NT2/D1 (cell line): Measurements from ENCODE around the gene AGXT.

Experiments
- SUZ12 ChIP-seq: IDR thresholded peaks from 2 replicates; pipeline ENCODE4 v1.6.1; 2011; ENCODE audit not compliant: insufficient read length, insufficient read depth; ENCODE audit errors: extremely low read depth
- YY1 ChIP-seq: IDR thresholded peaks from 2 replicates; pipeline ENCODE4 v1.6.1; 2011; ENCODE audit not compliant: insufficient read length, insufficient read depth
- ZNF274 ChIP-seq: IDR thresholded peaks from 2 replicates; pipeline ENCODE4 v1.6.1; 2011; ENCODE audit warnings: mild to moderate bottlenecking, low read depth, low read length

DNA sequence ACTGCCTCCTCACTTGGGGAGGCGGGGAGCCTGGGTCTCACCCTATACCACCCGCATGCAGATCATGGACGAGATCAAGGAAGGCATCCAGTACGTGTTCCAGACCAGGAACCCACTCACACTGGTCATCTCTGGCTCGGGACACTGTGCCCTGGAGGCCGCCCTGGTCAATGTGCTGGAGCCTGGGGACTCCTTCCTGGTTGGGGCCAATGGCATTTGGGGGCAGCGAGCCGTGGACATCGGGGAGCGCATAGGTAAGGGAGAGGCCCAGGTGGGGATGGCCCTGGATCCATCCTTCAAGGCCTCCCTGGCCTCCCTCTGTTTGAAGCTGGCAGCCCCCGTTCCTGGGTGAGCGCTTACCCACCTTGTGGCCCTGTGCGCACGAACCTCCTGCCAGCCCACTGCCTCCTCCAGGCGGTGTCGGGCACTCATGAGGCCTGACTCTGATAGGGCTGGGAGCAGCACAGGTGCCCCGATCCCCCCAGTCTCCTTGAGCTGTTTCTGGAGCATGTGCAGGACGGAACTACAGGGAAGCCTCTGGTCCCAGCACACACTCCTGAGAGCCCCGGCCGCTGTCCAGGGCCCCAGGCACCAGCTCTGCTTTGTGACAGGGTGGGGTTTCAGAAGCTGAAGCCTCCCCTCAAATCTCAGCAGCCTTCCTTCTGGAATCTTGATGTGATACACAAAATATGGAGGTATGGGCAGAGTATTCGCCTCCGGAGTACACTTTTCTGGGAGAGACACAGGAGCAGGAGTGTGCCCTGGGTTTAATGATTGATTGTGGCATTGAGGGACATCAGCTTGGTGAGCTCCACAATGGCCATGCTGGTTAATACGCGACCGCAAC lies 708 bp downstream of the AGXT start:
- TF ChIP-seq YY1 (no peak), SUZ12 (no peak), ZNF274 (no peak)
